NT2/D1 (cell line): Measurements from ENCODE around the gene ICA1.

Experiments
- YY1 ChIP-seq: IDR thresholded peaks from 2 replicates; pipeline ENCODE4 v1.6.1; 2011; ENCODE audit not compliant: insufficient read length, insufficient read depth
- ZNF274 ChIP-seq: IDR thresholded peaks from 2 replicates; pipeline ENCODE4 v1.6.1; 2011; ENCODE audit warnings: mild to moderate bottlenecking, low read depth, low read length

- TF ChIP-seq YY1 (no peak), ZNF274 (no peak)
These were observed 40.4 kb downstream of the ICA1 start for GRCh38 chr7:8221567-8221966.
